Caco-2 (cell line): ENCODE measurements around the gene SCRN1. TPM values are rescaled to one million over a fixed set of nuclear protein-coding genes. Genes with fewer than 3 reads are reported as not detected.

Source experiments
- BruUV-seq: library from RNA; stranded (reverse); fragments of 400-500 nt; replicated peaks from 2 replicates; lab custom pipeline; 2021; lab: Mats Ljungman, UMichigan
- CTCF ChIA-PET: fragments of 300-600 bp; sonication (Branson Sonifier 250); formaldehyde crosslinking; loops from one replicate; lab custom pipeline; 2022; ENCODE audit warnings: antibody characterized with exemption; lab: Charles Lee
- POLR2A ChIA-PET: fragments of 300-600 bp; sonication (Branson Sonifier 250); formaldehyde crosslinking; loops from one replicate; lab custom pipeline; 2022; ENCODE audit warnings: antibody characterized with exemption; lab: Charles Lee
- DNase-seq, 2 experiments: peaks; one replicate each; pipeline versions ENCODE4 v3.0.0 to v3.0.0-alpha.2; 2020 to 2022
- H3K27me3 ChIP-seq: replicated peaks from 2 replicates; pipeline ENCODE4 v1.6.0; 2011; ENCODE audit warnings: low read length; ENCODE audit not compliant: control insufficient read depth, insufficient read depth
- H3K36me3 ChIP-seq: 2 replicates; pipeline ENCODE4 v1.5.1; 2011; ENCODE audit warnings: low read length; ENCODE audit not compliant: control insufficient read depth, insufficient read depth
- H3K4me1 ChIP-seq: fragments of 250-450 bp; sonication (Bioruptor Pico); 2 replicates; pipeline ENCODE4 v1.5.1; 2020; ENCODE audit warnings: mild to moderate bottlenecking
- H3K4me3 ChIP-seq: 2 replicates; pipeline ENCODE4 v1.5.1; 2011; ENCODE audit warnings: low read depth, mild to moderate bottlenecking, control low read depth, low read length
- H3K9me3 ChIP-seq: fragments of 250-450 bp; sonication (Bioruptor Pico); 2 replicates; pipeline ENCODE4 v1.5.1; 2020; ENCODE audit warnings: mild to moderate bottlenecking, moderate library complexity
- H3K27ac Mint-ChIP-seq: one replicate; pipeline ENCODE4 v1.8.0; 2022; ENCODE audit warnings: mixed read lengths; ENCODE audit not compliant: unreplicated experiment
- H3K27me3 Mint-ChIP-seq: one replicate; pipeline ENCODE4 v1.8.0; 2022; ENCODE audit warnings: mixed read lengths; ENCODE audit not compliant: insufficient read depth, unreplicated experiment
- H3K36me3 Mint-ChIP-seq: one replicate; pipeline ENCODE4 v1.8.0; 2022; ENCODE audit warnings: mild to moderate bottlenecking, mixed read lengths; ENCODE audit not compliant: insufficient read depth, unreplicated experiment
- H3K4me1 Mint-ChIP-seq: one replicate; pipeline ENCODE4 v1.8.0; 2022; ENCODE audit warnings: low read depth, mixed read lengths; ENCODE audit not compliant: unreplicated experiment
- H3K4me3 Mint-ChIP-seq: one replicate; pipeline ENCODE4 v1.8.0; 2022; ENCODE audit warnings: mild to moderate bottlenecking, moderate library complexity, mixed read lengths; ENCODE audit not compliant: unreplicated experiment
- H3K9me3 Mint-ChIP-seq: one replicate; pipeline ENCODE4 v1.8.0; 2022; ENCODE audit warnings: mixed read lengths; ENCODE audit not compliant: unreplicated experiment
- CTCF ChIP-seq, 2 experiments: fragments of 200-600 bp in 1 of 2; IDR thresholded peaks; 1 replicate in 1 of 2; 2 replicates in 1 of 2; pipeline versions ENCODE4 v1.5.1 to v1.8.0; 2011 to 2022; ENCODE audit warnings: antibody characterized with exemption in 1 of 2, control low read depth in 1 of 2, inconsistent platforms in 1 of 2, low read depth in 1 of 2, low read length in 1 of 2, mild to moderate bottlenecking in 1 of 2, moderate library complexity in 1 of 2; ENCODE audit not compliant: insufficient read depth in 1 of 2, severe bottlenecking in 1 of 2, unreplicated experiment in 1 of 2
- intact Hi-C: fragments of 100-400 bp; cut with micrococcal nuclease; formaldehyde crosslinking; loops from one replicate; pipeline ENCODE4 v1.10.0; 2022; ENCODE audit not compliant: unreplicated experiment
- total RNA-seq: library from RNA; stranded (reverse); gene quantifications from 2 replicates; pipeline ENCODE4 v1.2.3, GENCODE V29; 2022

Gene SCRN1
- total RNA-seq, 1 experiment from 2014 or later, result 92.9 TPM

GRCh38 chr7:29995652-29996051 lies 6.1 kb upstream of the SCRN1 start:
- 0 out of 2 replicates have a peak, but pooled peaks cover 3% of the 10 kb centered on the region for H3K9me3 ChIP-seq
- H3K27ac Mint-ChIP-seq, result no peak overlapping the region
- H3K4me1 Mint-ChIP-seq, result peaks cover 6% of the 10 kb centered on the region
- no peak for DNase-seq
- no peak overlapping the region for H3K4me3 Mint-ChIP-seq
- no peaks in the 10 kb centered on the region for H3K36me3 ChIP-seq
- no TSS peak for BruUV-seq
- no peaks in the 10 kb centered on the region for H3K4me1 ChIP-seq
- H3K9me3 Mint-ChIP-seq, result peaks cover 18% of the 10 kb centered on the region
- POLR2A ChIA-PET, result no interaction called here
- H3K27me3 Mint-ChIP-seq, result no peaks in the 10 kb centered on the region
- CTCF ChIA-PET, result no interaction called here
- H3K27me3 ChIP-seq, result no peaks in the 10 kb centered on the region
- H3K36me3 Mint-ChIP-seq, result peaks cover 5% of the 10 kb centered on the region
- H3K4me3 ChIP-seq, result no peak overlapping the region
- TF ChIP-seq CTCF (IDR thresholded peaks at IDR 0.05; ENCODE audit: insufficient read depth in 1 of 2, low read depth in 1 of 2, low read length in 1 of 2, severe bottlenecking in 1 of 2, unreplicated experiment in 1 of 2), result no peak
- intact Hi-C loops, result no loop called here

GRCh38 chr7:29993140-29993539 lies 3.5 kb upstream of the SCRN1 start:
- Histone ChIP-seq H3K27me3 (no peaks in the 10 kb centered on the region), H3K4me1 (peaks cover 4% of the 10 kb centered on the region; the same call in 1 of the 2 replicates), H3K9me3 (0 out of 2 replicates have a peak, but pooled peaks cover 3% of the 10 kb centered on the region), H3K4me3 (no peak overlapping the region), H3K36me3 (no peaks in the 10 kb centered on the region)
- no peak overlapping the region for H3K4me3 Mint-ChIP-seq
- H3K36me3 Mint-ChIP-seq, result peaks cover 9% of the 10 kb centered on the region
- POLR2A ChIA-PET, result no interaction called here
- no peak for DNase-seq
- H3K4me1 Mint-ChIP-seq, result peaks cover 18% of the 10 kb centered on the region
- CTCF ChIA-PET, result no interaction called here
- H3K9me3 Mint-ChIP-seq, result peaks cover 18% of the 10 kb centered on the region
- no peak overlapping the region for H3K27ac Mint-ChIP-seq
- no TSS peak for BruUV-seq
- intact Hi-C loops, result no loop called here
- H3K27me3 Mint-ChIP-seq, result no peaks in the 10 kb centered on the region
- TF ChIP-seq CTCF (IDR thresholded peaks at IDR 0.05; ENCODE audit: insufficient read depth in 1 of 2, low read depth in 1 of 2, low read length in 1 of 2, severe bottlenecking in 1 of 2, unreplicated experiment in 1 of 2), result no peak

GRCh38 chr7:29991937-29992336 lies 2.3 kb upstream of the SCRN1 start:
- POLR2A ChIA-PET, result no interaction called here

More at GRCh38 chr7:29991937-29992336, 2.3 kb upstream of the SCRN1 start:
- H3K36me3 Mint-ChIP-seq, result peaks cover 17% of the 10 kb centered on the region
- Histone ChIP-seq H3K27me3 (no peaks in the 10 kb centered on the region), H3K4me1 (peaks cover 11% of the 10 kb centered on the region), H3K4me3 (no peak overlapping the region), H3K36me3 (no peaks in the 10 kb centered on the region), H3K9me3 (0 out of 2 replicates have a peak, but pooled peaks cover 3% of the 10 kb centered on the region)
- no peak overlapping the region for H3K27ac Mint-ChIP-seq
- peaks cover 10% of the 10 kb centered on the region for H3K9me3 Mint-ChIP-seq
- intact Hi-C loops, result no loop called here
- no peak overlapping the region for H3K4me3 Mint-ChIP-seq
- no peak for DNase-seq
- TF ChIP-seq CTCF (IDR thresholded peaks at IDR 0.05; ENCODE audit: insufficient read depth in 1 of 2, low read depth in 1 of 2, low read length in 1 of 2, severe bottlenecking in 1 of 2, unreplicated experiment in 1 of 2), result no peak
- H3K27me3 Mint-ChIP-seq, result no peaks in the 10 kb centered on the region
- CTCF ChIA-PET, result no interaction called here
- peaks cover 29% of the 10 kb centered on the region for H3K4me1 Mint-ChIP-seq
- BruUV-seq, result no TSS peak
